ENCODE results near the gene ECD. TPM values are rescaled to one million over a fixed set of nuclear protein-coding genes. Genes with fewer than 3 reads are reported as not detected.

The ECD gene
- 36.0 and 44.0 TPM in 2 replicates for total RNA-seq (ENCODE audit: low replicate concordance)

- no peaks in the 10 kb centered on the region for H3K36me3 ChIP-seq
- DNase-seq (ENCODE audit: low spot score), result peak; percentile 96
- H3K4me3 ChIP-seq, result peak within 1 kb of the TSS; percentile 84
- H3K27me3 ChIP-seq, result no peaks in the 10 kb centered on the region
- peaks cover 15% of the 10 kb centered on the region for H3K4me1 Mint-ChIP-seq
- H4K20me1 ChIP-seq (ENCODE audit: low read depth), result peaks cover 4% of the 10 kb centered on the region
- H3K9me3 Mint-ChIP-seq, result no peaks in the 10 kb centered on the region
- peaks cover 5% of the 10 kb centered on the region for H3K36me3 Mint-ChIP-seq
- H2AFZ ChIP-seq (replicated peaks), result peak within 1 kb of the TSS; percentile 60
- H3K9ac ChIP-seq, result peak within 1 kb of the TSS; percentile 92
- H3K27ac Mint-ChIP-seq, result peak within 1 kb of the TSS; percentile 99
- H3K27ac ChIP-seq, result peak within 1 kb of the TSS; percentile 89
- H3K4me1 ChIP-seq, result peaks cover 6% of the 10 kb centered on the region
- H3K4me3 Mint-ChIP-seq, result peak within 1 kb of the TSS; percentile 100
- H3K9me3 ChIP-seq (ENCODE audit: low read depth), result no peaks in the 10 kb centered on the region
- TF ChIP-seq EZH2phosphoT487 (IDR thresholded peaks at IDR 0.05), result no peak
- TF ChIP-seq CTCF (IDR thresholded peaks at IDR 0.05), result peak; percentile 43
- no peak for TF ChIP-seq EZH2 (IDR thresholded peaks at IDR 0.05)
- peak within 1 kb of the TSS; percentile 91 for H3K4me2 ChIP-seq
- peaks cover 67% of the 10 kb centered on the region for H3K79me2 ChIP-seq (ENCODE audit: low read depth)
- peaks cover 2% of the 10 kb centered on the region for H3K27me3 Mint-ChIP-seq (ENCODE audit: insufficient read depth, low read depth)
- peaks cover 17% of the 10 kb centered on the region for H3F3A ChIP-seq (ENCODE audit: low read depth)
Measured at GRCh38 chr10:73167783-73168464, at the start of gene ECD, which contains the start of gene FAM149B1. Gene ECD, minus strand, starts transcription at chr10:73168008. Its CDS starts 4,071 bp downstream, at chr10:73163937. Gene FAM149B1, plus strand, starts transcription at chr10:73168119. Its CDS starts 221 bp downstream, at chr10:73168340.

DNA sequence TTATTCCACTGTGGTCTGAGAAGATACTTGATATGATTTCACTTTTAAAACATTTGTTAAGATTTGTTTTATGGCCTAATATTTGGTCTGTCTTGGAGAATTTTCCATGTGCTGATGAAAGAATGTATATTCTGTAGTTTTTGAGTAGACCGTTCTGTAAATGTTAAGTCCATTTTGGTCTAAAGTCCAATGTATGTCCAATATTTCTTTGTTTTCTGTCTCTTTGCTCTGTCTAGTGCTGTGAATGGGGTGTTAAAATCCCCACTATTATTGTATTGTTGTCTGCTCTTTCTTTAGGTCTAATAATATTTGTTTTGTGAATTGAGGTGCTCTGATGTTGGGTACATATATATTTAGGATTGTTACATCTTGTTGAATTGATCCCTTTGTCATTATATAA is 47.9 kb upstream of the ECD start:
- no peaks in the 10 kb centered on the region for H3K27me3 ChIP-seq
- Mint-ChIP-seq H3K4me3 (no peak overlapping the region), H3K27me3 (ENCODE audit: insufficient read depth, low read depth) (peaks cover 2% of the 10 kb centered on the region), H3K27ac (no peak overlapping the region), H3K9me3 (no peaks in the 10 kb centered on the region), H3K4me1 (no peaks in the 10 kb centered on the region), H3K36me3 (peaks cover 23% of the 10 kb centered on the region)
- H3K27ac ChIP-seq, result no peak overlapping the region
- H3K9me3 ChIP-seq (ENCODE audit: low read depth), result no peaks in the 10 kb centered on the region
- no peaks in the 10 kb centered on the region for H4K20me1 ChIP-seq (ENCODE audit: low read depth)
- DNase-seq (ENCODE audit: low spot score), result no peak
- H3K36me3 ChIP-seq, result no peaks in the 10 kb centered on the region
- TF ChIP-seq EZH2 (IDR thresholded peaks at IDR 0.05) (no peak), CTCF (IDR thresholded peaks at IDR 0.05) (no peak), EZH2phosphoT487 (IDR thresholded peaks at IDR 0.05) (no peak)
- no peaks in the 10 kb centered on the region for H3K4me1 ChIP-seq
- no peaks in the 10 kb centered on the region for H3K79me2 ChIP-seq (ENCODE audit: low read depth)
- no peak overlapping the region for H3K4me2 ChIP-seq
- peak overlapping the region; percentile 2 for H3K9ac ChIP-seq
- H2AFZ ChIP-seq (replicated peaks), result no peak overlapping the region
- no peaks in the 10 kb centered on the region for H3F3A ChIP-seq (ENCODE audit: low read depth)
- H3K4me3 ChIP-seq, result no peak overlapping the region

- Mint-ChIP-seq H3K36me3 (peaks cover 22% of the 10 kb centered on the region), H3K4me3 (no peak overlapping the region)
Measured at GRCh38 chr10:73211106-73211811, 43.5 kb upstream of the ECD start.

More at GRCh38 chr10:73211106-73211811, 43.5 kb upstream of the ECD start:
- Histone ChIP-seq H3K9me3 (ENCODE audit: low read depth) (no peaks in the 10 kb centered on the region), H3F3A (ENCODE audit: low read depth) (no peaks in the 10 kb centered on the region), H3K9ac (no peak overlapping the region), H4K20me1 (ENCODE audit: low read depth) (peaks cover 4% of the 10 kb centered on the region), H3K27me3 (no peaks in the 10 kb centered on the region), H3K27ac (no peak overlapping the region), H3K4me3 (no peak overlapping the region), H2AFZ (replicated peaks) (no peak overlapping the region), H3K79me2 (ENCODE audit: low read depth) (no peaks in the 10 kb centered on the region), H3K4me1 (no peaks in the 10 kb centered on the region), H3K4me2 (no peak overlapping the region), H3K36me3 (no peaks in the 10 kb centered on the region)
- DNase-seq (ENCODE audit: low spot score), result no peak
- TF ChIP-seq EZH2phosphoT487 (IDR thresholded peaks at IDR 0.05) (no peak), EZH2 (IDR thresholded peaks at IDR 0.05) (no peak), CTCF (IDR thresholded peaks at IDR 0.05) (no peak)
- no peaks in the 10 kb centered on the region for H3K9me3 Mint-ChIP-seq
- no peaks in the 10 kb centered on the region for H3K4me1 Mint-ChIP-seq
- peaks cover 5% of the 10 kb centered on the region for H3K27me3 Mint-ChIP-seq (ENCODE audit: insufficient read depth, low read depth)
- no peak overlapping the region for H3K27ac Mint-ChIP-seq

Measured in neural progenitor cell (in vitro differentiated cells).